H1 (cell line): ENCODE measurements around the gene GPS2. TPM values are rescaled to one million over a fixed set of nuclear protein-coding genes. Genes with fewer than 3 reads are reported as not detected.
"Not testable (repeated sequence)": the region's sequence is repeated elsewhere in the genome, so short reads cannot be mapped to it uniquely, and the experiment has no call there.

Experiments used
- CTCF ChIA-PET: fragments of 300-600 bp; sonication (Branson Sonifier 250); formaldehyde crosslinking; loops from one replicate; lab custom pipeline; 2021; ENCODE audit not compliant: partially characterized antibody; lab: Charles Lee
- POLR2A ChIA-PET: fragments of 300-600 bp; sonication (Branson Sonifier 250); formaldehyde crosslinking; loops from one replicate; lab custom pipeline; 2021; ENCODE audit warnings: inconsistent platforms; ENCODE audit not compliant: partially characterized antibody; lab: Charles Lee
- DNase-seq, 2 experiments: peaks; one replicate each; pipeline versions ENCODE4 v3.0.0 to v3.0.0-alpha.2; 2010 to 2022; ENCODE audit warnings: low spot score in 2 of 2, low read depth in 1 of 2, mixed read lengths in 1 of 2
- FAIRE-seq: peaks from 2 replicates; lab custom pipeline; 2011; peaks lifted over from hg19 to GRCh38; lab: Jason Lieb, UNC
- H2AFZ ChIP-seq: 2 replicates; pipeline ENCODE4 v1.8.1; 2012; ENCODE audit warnings: low read length, inconsistent platforms
- H2AK5ac ChIP-seq: 2 replicates; pipeline ENCODE4 v1.6.1; 2013; ENCODE audit warnings: low read depth, low read length
- H2BK120ac ChIP-seq: replicated peaks from 2 replicates; pipeline ENCODE3; 2013; ENCODE audit warnings: low read depth, low read length, inconsistent platforms
- H2BK12ac ChIP-seq: 2 replicates; pipeline ENCODE4 v1.6.1; 2013; ENCODE audit warnings: low read depth, low read length
- H2BK15ac ChIP-seq: 2 replicates; pipeline ENCODE4 v1.6.1; 2013; ENCODE audit warnings: low read length
- H2BK20ac ChIP-seq: 2 replicates; pipeline ENCODE4 v1.6.1; 2013; ENCODE audit warnings: low read length
- H2BK5ac ChIP-seq: 2 replicates; pipeline ENCODE4 v1.6.1; 2013; ENCODE audit warnings: low read depth, low read length
- H3K14ac ChIP-seq: 2 replicates; pipeline ENCODE4 v1.6.1; 2013; ENCODE audit warnings: inconsistent platforms; ENCODE audit not compliant: insufficient read length
- H3K18ac ChIP-seq: 2 replicates; pipeline ENCODE4 v1.6.1; 2013; ENCODE audit warnings: low read length; ENCODE audit errors: extremely low read depth
- H3K23ac ChIP-seq: 2 replicates; pipeline ENCODE4 v1.6.1; 2013; ENCODE audit warnings: inconsistent platforms; ENCODE audit not compliant: insufficient read length
- H3K23me2 ChIP-seq: 2 replicates; pipeline ENCODE4 v1.6.1; 2013; ENCODE audit warnings: low read depth, low read length
- H3K27ac ChIP-seq: 2 replicates; pipeline ENCODE4 v1.6.1; 2011; ENCODE audit warnings: low read depth, low read length, inconsistent platforms
- H3K27me3 ChIP-seq, 4 experiments: replicated peaks in 1 of 4; 1 replicate in 1 of 4; 2 replicates in 3 of 4; pipeline versions ENCODE4 v1.6.1 to v1.8.1; 2011 to 2013; ENCODE audit warnings: low read length in 3 of 4, mild to moderate bottlenecking in 3 of 4, inconsistent platforms in 2 of 4, mixed read lengths in 2 of 4, moderate library complexity in 1 of 4; ENCODE audit not compliant: control insufficient read depth in 3 of 4, insufficient read depth in 3 of 4; ENCODE audit errors: extremely low read depth in 1 of 4
- H3K36me3 ChIP-seq, 4 experiments: 2 replicates each; pipeline versions ENCODE4 v1.6.1 to v1.8.1; 2011 to 2013; ENCODE audit warnings: mild to moderate bottlenecking in 4 of 4, low read length in 3 of 4, moderate library complexity in 2 of 4, control low read depth in 1 of 4, inconsistent platforms in 1 of 4; ENCODE audit not compliant: insufficient read depth in 4 of 4, control insufficient read depth in 2 of 4
- H3K4ac ChIP-seq: replicated peaks from 2 replicates; pipeline ENCODE3; 2013; ENCODE audit warnings: low read length, low read depth, mixed read lengths, inconsistent platforms; ENCODE audit not compliant: insufficient read length
- H3K4me1 ChIP-seq, 4 experiments: replicated peaks in 1 of 4; 1 replicate in 1 of 4; 2 replicates in 3 of 4; pipeline versions ENCODE4 v1.6.1 to v1.8.1; 2011 to 2013; ENCODE audit warnings: low read length in 3 of 4, inconsistent platforms in 2 of 4, mixed read lengths in 1 of 4; ENCODE audit not compliant: insufficient read depth in 4 of 4, control insufficient read depth in 3 of 4
- H3K4me2 ChIP-seq, 2 experiments: 2 replicates each; pipeline versions ENCODE4 v1.6.1 to v1.8.1; 2011 to 2013; ENCODE audit warnings: low read depth in 2 of 2, low read length in 2 of 2, control low read depth in 1 of 2, inconsistent platforms in 1 of 2, mild to moderate bottlenecking in 1 of 2; ENCODE audit not compliant: insufficient read depth in 1 of 2
- H3K4me3 ChIP-seq, 4 experiments: fragments of 200-600, 300-600 bp in 1 of 4; sonication (generic), shearing (Covaris generic), sonication (Bioruptor Twin) in 1 of 4; 2 replicates each; pipeline versions ENCODE4 v1.5.1 to v1.8.1; 2011 to 2016; ENCODE audit warnings: low read length in 4 of 4, low read depth in 3 of 4, control low read depth in 2 of 4, inconsistent platforms in 2 of 4, mild to moderate bottlenecking in 2 of 4, mixed read lengths in 1 of 4, moderate library complexity in 1 of 4; ENCODE audit not compliant: insufficient read depth in 2 of 4; ENCODE audit errors: extremely low read depth in 1 of 4
- H3K56ac ChIP-seq: replicated peaks from 2 replicates; pipeline ENCODE3; 2013; ENCODE audit warnings: low read depth, mild to moderate bottlenecking, mixed read lengths, low read length, inconsistent platforms; ENCODE audit not compliant: insufficient read length
- H3K79me1 ChIP-seq: 2 replicates; pipeline ENCODE4 v1.6.1; 2013; ENCODE audit warnings: low read depth, low read length, control low read depth
- H3K79me2 ChIP-seq, 2 experiments: 2 replicates each; pipeline versions ENCODE4 v1.6.1 to v1.8.1; 2012 to 2013; ENCODE audit warnings: low read length in 2 of 2, mild to moderate bottlenecking in 2 of 2, inconsistent platforms in 1 of 2; ENCODE audit not compliant: insufficient read depth in 2 of 2, control insufficient read depth in 1 of 2
- H3K9ac ChIP-seq, 4 experiments: replicated peaks in 1 of 4; 1 replicate in 1 of 4; 2 replicates in 3 of 4; pipeline versions ENCODE4 v1.6.1 to v1.8.1; 2011 to 2013; ENCODE audit warnings: low read depth in 3 of 4, low read length in 3 of 4, control low read depth in 2 of 4, mild to moderate bottlenecking in 2 of 4, moderate library complexity in 2 of 4, inconsistent platforms in 1 of 4; ENCODE audit errors: extremely low read depth in 1 of 4
- H3K9me3 ChIP-seq, 2 experiments: 2 replicates each; pipeline versions ENCODE4 v1.6.1 to v1.8.1; 2012 to 2013; ENCODE audit warnings: mild to moderate bottlenecking in 2 of 2, moderate library complexity in 2 of 2, control low read depth in 1 of 2, inconsistent platforms in 1 of 2, low read depth in 1 of 2, low read length in 1 of 2, mixed read lengths in 1 of 2; ENCODE audit not compliant: insufficient read depth in 2 of 2
- H4K20me1 ChIP-seq, 2 experiments: replicated peaks in 1 of 2; 2 replicates each; pipeline versions ENCODE3 to v1.8.1; 2011 to 2013; ENCODE audit warnings: inconsistent platforms in 2 of 2, low read length in 2 of 2, mild to moderate bottlenecking in 1 of 2; ENCODE audit not compliant: insufficient read depth in 2 of 2, control insufficient read depth in 1 of 2
- H4K5ac ChIP-seq: 2 replicates; pipeline ENCODE4 v1.6.1; 2013; ENCODE audit warnings: low read length, low read depth, mixed read lengths, inconsistent platforms; ENCODE audit not compliant: insufficient read length
- H4K8ac ChIP-seq: 2 replicates; pipeline ENCODE4 v1.8.0; 2013; ENCODE audit warnings: mild to moderate bottlenecking, moderate library complexity, low read length, inconsistent platforms; ENCODE audit not compliant: insufficient read depth; ENCODE audit errors: extremely low read depth
- H4K91ac ChIP-seq: replicated peaks from 2 replicates; pipeline ENCODE3; 2013; ENCODE audit warnings: low read length, mixed read lengths, inconsistent platforms; ENCODE audit not compliant: insufficient read length
- WGBS, 2 experiments: shearing (Covaris generic) in 1 of 2; methylation state at CpG; one replicate each; pipeline versions ENCODE4 v1.1.6 to v1.1.7; 2013 to 2015; ENCODE audit warnings: low lambda C conversion rate in 2 of 2, mixed read lengths in 2 of 2, inconsistent platforms in 1 of 2, low coverage in 1 of 2, missing lambda C conversion rate in 1 of 2; ENCODE audit not compliant: insufficient replicate concordance in 2 of 2, insufficient coverage in 1 of 2, insufficient read length in 1 of 2; ENCODE audit errors: extremely low coverage in 1 of 2, missing lambda C conversion rate in 1 of 2; 5-methylcytosine and 5-hydroxymethylcytosine counted together
- polyA plus RNA-seq, 7 experiments: library from polyadenylated mRNA; depleted of rRNA in 3 of 7; stranded (reverse) in 5 of 7; unstranded in 2 of 7; fragments of >200 nt in 5 of 7; fragments of 200-250 nt in 2 of 7; gene quantifications; 1 replicate in 5 of 7; 2 replicates in 1 of 7; 4 replicates in 1 of 7; pipeline versions ENCODE4 v1.2.1 to v1.2.3, GENCODE V29; 2011 to 2013; ENCODE audit warnings: missing spikeins in 2 of 7, mixed read lengths in 2 of 7
- total RNA-seq: library from RNA; stranded (reverse); fragmentation: NEBNext Ultra II Directional; extraction: Animal tissue kit (Norgen Biotek cat#: 25700); gene quantifications from 2 replicates; pipeline ENCODE4 v1.2.1, GENCODE V29; 2021

GPS2 gene
- total and polyA plus RNA-seq, 2 of the 8 experiments (the other 6 are each of a cell fraction or from before 2014, with no cell fraction given), result 67.0 to 152 TPM

DNA sequence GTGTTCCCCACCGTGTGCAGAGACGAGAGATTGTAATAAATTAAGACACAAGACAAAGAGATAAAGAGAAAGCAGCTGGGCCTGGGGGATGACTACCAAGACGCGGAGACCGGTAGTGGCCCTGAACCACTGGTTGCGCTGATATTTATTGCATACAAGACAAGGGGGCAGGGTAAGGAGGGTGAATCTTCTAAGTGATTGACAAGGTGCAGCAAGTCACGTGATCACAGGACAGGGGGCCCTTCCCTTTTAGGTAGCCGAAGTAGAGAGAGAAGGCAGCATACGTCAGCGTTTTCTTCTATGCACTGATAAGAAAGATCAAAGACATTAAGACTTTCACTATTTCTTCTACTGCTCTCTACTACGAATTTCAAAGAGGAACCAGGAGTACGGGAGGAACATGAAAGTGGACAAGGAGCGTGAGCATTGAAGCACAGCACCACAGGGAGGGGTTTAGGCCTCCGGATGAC lies 17.5 kb upstream of the GPS2 start:
- H3K27ac ChIP-seq, H4K8ac ChIP-seq, H4K5ac ChIP-seq, H3K9ac ChIP-seq, H2BK120ac ChIP-seq, H2BK15ac ChIP-seq, H3K4me3 ChIP-seq, H3K9me3 ChIP-seq, H3K27me3 ChIP-seq, H3K18ac ChIP-seq, DNase-seq, H3K79me1 ChIP-seq, H3K23me2 ChIP-seq, H2BK20ac ChIP-seq, H3K56ac ChIP-seq, H2AK5ac ChIP-seq, H3K23ac ChIP-seq, H3K4me2 ChIP-seq, H4K91ac ChIP-seq, H3K4ac ChIP-seq, H2BK5ac ChIP-seq, H3K36me3 ChIP-seq, H2AFZ ChIP-seq, H3K14ac ChIP-seq, H4K20me1 ChIP-seq, FAIRE-seq: not testable (repeated sequence)
- Histone ChIP-seq H2BK12ac (0 out of 2 replicates have a peak overlapping the region, but pooled peaks have one; percentile 39), H3K4me1 (peaks cover 3 to 31% (median 19%) of the 10 kb centered on the region in 4 experiments), H3K79me2 (peaks cover 0 to 11% of the 10 kb centered on the region in 2 experiments; a peak in 2 of 4 replicates)
- 95% methylated on average over 14 of the region's 14 CpGs; no CpG with 5 or more reads in 1 of the 2 experiments for WGBS, 2 experiments
- POLR2A ChIA-PET, result interaction anchor here (1.2 to 13.4 kb wide), 4 partner anchors 15 to 256 kb away, joined by 3 to 223 read pairs (median 4); partner anchors contain the start of gene GPS2
- CTCF ChIA-PET, result interaction anchor here (0.6 to 6.0 kb wide), 3 partner anchors 15 to 201 kb away, joined by 3 to 82 read pairs (median 5); no protein-coding TSS in a partner anchor
